HCT116 (cell line): Measurements from ENCODE around the gene MED13L. TPM values are rescaled to one million over a fixed set of nuclear protein-coding genes. Genes with fewer than 3 reads are reported as not detected.

Experiments used
- ATAC-seq: fragments of 200-7000 bp; cut with Tn5 transposase; 2 replicates; pipeline ENCODE4 v1.9.1; 2020; ENCODE audit warnings: mild to moderate bottlenecking, moderate library complexity
- BruUV-seq: library from RNA; stranded (reverse); fragments of 400-500 nt; replicated peaks from 2 replicates; lab custom pipeline; 2021; lab: Mats Ljungman, UMichigan
- CTCF ChIA-PET: fragments of 300-600 bp; sonication (Branson Sonifier 250); formaldehyde crosslinking; loops from one replicate; lab custom pipeline; 2021; ENCODE audit warnings: antibody characterized with exemption; lab: Charles Lee
- POLR2A ChIA-PET: fragments of 300-600, 350-600 bp; sonication (Branson Sonifier 250); formaldehyde crosslinking; loops from one replicate; lab custom pipeline; 2021; ENCODE audit warnings: antibody characterized with exemption; lab: Charles Lee
- RAD21 ChIA-PET, 2 experiments: fragments of 300-600 bp; sonication (Branson Sonifier 250); formaldehyde crosslinking; loops; one replicate each; lab custom pipeline; 2023; ENCODE audit warnings: low total read pairs in 2 of 2; ENCODE audit not compliant: uncharacterized antibody in 2 of 2, unreplicated experiment in 2 of 2, low non-redundant PET in 1 of 2; lab: Charles Lee
- DNase-seq: peaks from one replicate; pipeline ENCODE4 v3.0.0-alpha.2; 2010; ENCODE audit warnings: low read depth, low spot score
- H2AFZ ChIP-seq: fragments of 200-600 bp; shearing (Covaris generic), sonication (generic); 2 replicates; pipeline ENCODE4 v1.6.1; 2017; ENCODE audit warnings: low read depth, mixed run types, mixed read lengths, antibody characterized with exemption, low read length; ENCODE audit not compliant: poor library complexity, severe bottlenecking
- H3K27ac ChIP-seq: 2 replicates; pipeline ENCODE4 v1.5.1; 2012; ENCODE audit warnings: low read depth, low read length
- H3K27me3 ChIP-seq: fragments of 200-600 bp; sonication (generic); 2 replicates; pipeline ENCODE4 v1.6.1; 2016; ENCODE audit warnings: mixed run types, low read length, mixed read lengths; ENCODE audit not compliant: insufficient read depth
- H3K36me3 ChIP-seq, 2 experiments: fragments of 200-500 bp in 1 of 2; fragments of 200-600 bp in 1 of 2; sonication (Bioruptor generic) in 1 of 2; sonication (generic) in 1 of 2; 2 replicates each; pipeline versions ENCODE4 v1.5.1 to v1.6.1; 2014 to 2016; ENCODE audit warnings: low read length in 2 of 2, inconsistent platforms in 1 of 2, mixed read lengths in 1 of 2, mixed run types in 1 of 2; ENCODE audit not compliant: insufficient read depth in 2 of 2, control insufficient read depth in 1 of 2
- H3K4me1 ChIP-seq, 2 experiments: fragments of 200-600 bp in 1 of 2; sonication (generic) in 1 of 2; 2 replicates each; pipeline versions ENCODE4 v1.5.1 to v1.6.1; 2012 to 2017; ENCODE audit warnings: low read length in 2 of 2, inconsistent platforms in 1 of 2, mild to moderate bottlenecking in 1 of 2, mixed read lengths in 1 of 2, mixed run types in 1 of 2, moderate library complexity in 1 of 2; ENCODE audit not compliant: insufficient read depth in 2 of 2, control insufficient read depth in 1 of 2
- H3K4me2 ChIP-seq: fragments of 200-600 bp; sonication (generic); 2 replicates; pipeline ENCODE4 v1.6.1; 2017; ENCODE audit warnings: mixed run types, low read length, mixed read lengths
- H3K4me3 ChIP-seq, 2 experiments: fragments of 200-600 bp in 1 of 2; sonication (generic) in 1 of 2; replicated peaks in 1 of 2; 2 replicates each; pipeline ENCODE4 v1.5.1; 2011 to 2016; ENCODE audit warnings: low read length in 2 of 2, control low read depth in 1 of 2, low read depth in 1 of 2, mild to moderate bottlenecking in 1 of 2, mixed read lengths in 1 of 2, mixed run types in 1 of 2
- H3K79me2 ChIP-seq: fragments of 200-600 bp; sonication (generic); 2 replicates; pipeline ENCODE4 v1.6.1; 2017; ENCODE audit warnings: mild to moderate bottlenecking, mixed run types, low read length, moderate library complexity, mixed read lengths; ENCODE audit not compliant: insufficient read depth
- H3K9ac ChIP-seq: fragments of 200-600 bp; sonication (generic); 2 replicates; pipeline ENCODE4 v1.6.1; 2016; ENCODE audit warnings: low read length, mixed read lengths
- H3K9me2 ChIP-seq: fragments of 200-600 bp; sonication (generic), shearing (Covaris generic); 2 replicates; pipeline ENCODE4 v1.6.1; 2017; ENCODE audit warnings: mixed run types, mild to moderate bottlenecking, moderate library complexity; ENCODE audit not compliant: insufficient read depth
- H3K9me3 ChIP-seq, 2 experiments: fragments of 200-500 bp in 1 of 2; fragments of 200-600 bp in 1 of 2; sonication (Bioruptor generic) in 1 of 2; sonication (generic) in 1 of 2; 2 replicates each; pipeline ENCODE4 v1.6.1; 2014 to 2017; ENCODE audit warnings: low read length in 2 of 2, mixed read lengths in 2 of 2, inconsistent platforms in 1 of 2, low read depth in 1 of 2, mild to moderate bottlenecking in 1 of 2, mixed run types in 1 of 2, moderate library complexity in 1 of 2; ENCODE audit not compliant: control insufficient read depth in 1 of 2, insufficient read depth in 1 of 2
- H4K20me1 ChIP-seq: fragments of 200-600 bp; sonication (generic), shearing (Covaris generic); 2 replicates; pipeline ENCODE4 v1.6.1; 2017; ENCODE audit warnings: mixed run types, mild to moderate bottlenecking, moderate library complexity; ENCODE audit not compliant: insufficient read depth
- CBX3 ChIP-seq: IDR thresholded peaks from 2 replicates; pipeline ENCODE4 v1.6.1; 2012; ENCODE audit warnings: low read depth
- CEBPB ChIP-seq: IDR thresholded peaks from 2 replicates; pipeline ENCODE4 v1.6.1; 2012; ENCODE audit warnings: low read depth
- EZH2 ChIP-seq: fragments of 200-600 bp; sonication (generic); IDR thresholded peaks from 2 replicates; pipeline ENCODE4 v1.6.1; 2017; ENCODE audit warnings: antibody characterized with exemption, mixed run types
- EZH2phosphoT487 ChIP-seq: fragments of 200-600 bp; IDR thresholded peaks from 2 replicates; pipeline ENCODE4 v1.6.1; 2018; ENCODE audit warnings: antibody characterized with exemption, borderline replicate concordance
- POLR2A ChIP-seq: IDR thresholded peaks from 2 replicates; pipeline ENCODE4 v1.7.0; 2011; ENCODE audit warnings: borderline replicate concordance; ENCODE audit not compliant: insufficient read depth, insufficient read length; ENCODE audit errors: extremely low read depth
- POLR2AphosphoS5 ChIP-seq: IDR thresholded peaks from 2 replicates; pipeline ENCODE4 v1.6.1; 2011; ENCODE audit warnings: mild to moderate bottlenecking, low read depth, low read length, moderate library complexity
- RAD21 ChIP-seq: IDR thresholded peaks from 2 replicates; pipeline ENCODE4 v1.6.1; 2012; ENCODE audit warnings: low read depth, mild to moderate bottlenecking
- SRF ChIP-seq: IDR thresholded peaks from 2 replicates; pipeline ENCODE4 v1.6.1; 2012; ENCODE audit warnings: low read depth
- TCF7L2 ChIP-seq: IDR thresholded peaks from 2 replicates; pipeline ENCODE4 v1.7.0; 2011; ENCODE audit warnings: borderline replicate concordance, inconsistent platforms; ENCODE audit not compliant: insufficient read depth, insufficient read length; ENCODE audit errors: extremely low read depth
- YY1 ChIP-seq: IDR thresholded peaks from 2 replicates; pipeline ENCODE4 v1.6.1; 2011; ENCODE audit warnings: low read length, low read depth, moderate library complexity, mild to moderate bottlenecking; ENCODE audit not compliant: insufficient replicate concordance; ENCODE audit errors: extremely low read depth
- ZNF274 ChIP-seq: fragments of 200-500 bp; sonication (Bioruptor generic); IDR thresholded peaks from 2 replicates; pipeline ENCODE4 v1.6.1; 2014; ENCODE audit warnings: mild to moderate bottlenecking, low read depth, low read length, inconsistent platforms
- intact Hi-C: fragments of 100-400 bp; cut with micrococcal nuclease; formaldehyde crosslinking; loops from 2 replicates; pipeline ENCODE4 v1.10.0; 2022
- total RNA-seq: library from RNA; stranded (reverse); gene quantifications from one replicate; pipeline ENCODE4 v1.2.1, GENCODE V29; 2021; ENCODE audit not compliant: unreplicated experiment
- TF ChIP-seq, protein P1 (sequence below): IDR thresholded peaks from 2 replicates; pipeline ENCODE4 v1.6.1; 2011; ENCODE audit warnings: mild to moderate bottlenecking, low read length, moderate library complexity; ENCODE audit not compliant: insufficient replicate concordance; ENCODE audit errors: extremely low read depth
- TF ChIP-seq, protein P2 (sequence below): IDR thresholded peaks from 2 replicates; pipeline ENCODE4 v1.6.1; 2012
- TF ChIP-seq, protein P3 (sequence below), 3 experiments: fragments of 200-600 bp in 1 of 3; sonication (generic) in 1 of 3; IDR thresholded peaks in 2 of 3; conservative IDR thresholded peaks in 1 of 3; 2 replicates each; pipeline ENCODE4 v1.5.1; 2012 to 2017; ENCODE audit warnings: low read depth in 2 of 3, low read length in 2 of 3, antibody characterized with exemption in 1 of 3, borderline replicate concordance in 1 of 3, control low read depth in 1 of 3, mild to moderate bottlenecking in 1 of 3, mixed read lengths in 1 of 3, mixed run types in 1 of 3, moderate library complexity in 1 of 3; ENCODE audit not compliant: insufficient read depth in 1 of 3
- TF ChIP-seq, protein P4 (sequence below): IDR thresholded peaks from 2 replicates; pipeline ENCODE4 v1.6.1; 2012

MED13L gene
- total RNA-seq, 1 experiment from 2014 or later = 176 TPM

DNA sequence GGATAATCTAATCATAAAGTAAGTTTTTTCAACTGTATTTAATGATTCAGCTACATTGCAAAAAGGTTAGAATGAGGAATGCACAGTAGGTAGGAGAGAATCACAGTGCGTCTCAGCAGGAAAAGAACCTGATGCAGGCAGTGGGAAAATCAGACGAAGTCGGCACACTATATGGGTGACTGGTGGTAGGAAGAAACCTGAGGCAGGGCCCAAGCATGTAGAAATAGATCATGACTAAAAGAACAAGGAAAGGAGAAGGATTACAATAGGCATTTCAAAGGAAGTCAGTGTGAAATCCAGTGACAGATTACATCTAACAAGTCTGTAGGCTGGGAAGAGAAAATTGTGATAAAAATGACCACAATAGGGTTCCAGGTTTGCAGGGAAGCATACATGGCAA lies 267.0 kb downstream of the MED13L start:
- Histone ChIP-seq H2AFZ (no peak overlapping the region), H3K4me1 (no peaks in the 10 kb centered on the region), H3K9me3 (no peaks in the 10 kb centered on the region), H3K27me3 (no peaks in the 10 kb centered on the region), H3K9me2 (no peaks in the 10 kb centered on the region), H3K79me2 (peaks cover 89% of the 10 kb centered on the region), H3K9ac (no peak overlapping the region), H3K27ac (no peak overlapping the region), H3K36me3 (peaks cover 64 to 68% of the 10 kb centered on the region in 2 experiments), H4K20me1 (peaks cover 9% of the 10 kb centered on the region; the same call in 1 of the 2 replicates), H3K4me2 (no peak overlapping the region), H3K4me3 (no peak overlapping the region)
- intact Hi-C loops = no loop called here
- TF ChIP-seq CEBPB = no peak
- no peak for TF ChIP-seq ZNF274
- no peak for TF ChIP-seq RAD21
- TF ChIP-seq EZH2 = no peak
- no peak for TF ChIP-seq TCF7L2
- no peak for TF ChIP-seq POLR2A
- no peak for TF ChIP-seq CBX3
- no peak for TF ChIP-seq EZH2phosphoT487
- TF ChIP-seq, protein P1, sequence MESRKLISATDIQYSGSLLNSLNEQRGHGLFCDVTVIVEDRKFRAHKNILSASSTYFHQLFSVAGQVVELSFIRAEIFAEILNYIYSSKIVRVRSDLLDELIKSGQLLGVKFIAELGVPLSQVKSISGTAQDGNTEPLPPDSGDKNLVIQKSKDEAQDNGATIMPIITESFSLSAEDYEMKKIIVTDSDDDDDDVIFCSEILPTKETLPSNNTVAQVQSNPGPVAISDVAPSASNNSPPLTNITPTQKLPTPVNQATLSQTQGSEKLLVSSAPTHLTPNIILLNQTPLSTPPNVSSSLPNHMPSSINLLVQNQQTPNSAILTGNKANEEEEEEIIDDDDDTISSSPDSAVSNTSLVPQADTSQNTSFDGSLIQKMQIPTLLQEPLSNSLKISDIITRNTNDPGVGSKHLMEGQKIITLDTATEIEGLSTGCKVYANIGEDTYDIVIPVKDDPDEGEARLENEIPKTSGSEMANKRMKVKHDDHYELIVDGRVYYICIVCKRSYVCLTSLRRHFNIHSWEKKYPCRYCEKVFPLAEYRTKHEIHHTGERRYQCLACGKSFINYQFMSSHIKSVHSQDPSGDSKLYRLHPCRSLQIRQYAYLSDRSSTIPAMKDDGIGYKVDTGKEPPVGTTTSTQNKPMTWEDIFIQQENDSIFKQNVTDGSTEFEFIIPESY = no peak
- no peak for TF ChIP-seq SRF
- TF ChIP-seq, protein P2, sequence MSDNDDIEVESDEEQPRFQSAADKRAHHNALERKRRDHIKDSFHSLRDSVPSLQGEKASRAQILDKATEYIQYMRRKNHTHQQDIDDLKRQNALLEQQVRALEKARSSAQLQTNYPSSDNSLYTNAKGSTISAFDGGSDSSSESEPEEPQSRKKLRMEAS = no peak
- TF ChIP-seq, protein P3, sequence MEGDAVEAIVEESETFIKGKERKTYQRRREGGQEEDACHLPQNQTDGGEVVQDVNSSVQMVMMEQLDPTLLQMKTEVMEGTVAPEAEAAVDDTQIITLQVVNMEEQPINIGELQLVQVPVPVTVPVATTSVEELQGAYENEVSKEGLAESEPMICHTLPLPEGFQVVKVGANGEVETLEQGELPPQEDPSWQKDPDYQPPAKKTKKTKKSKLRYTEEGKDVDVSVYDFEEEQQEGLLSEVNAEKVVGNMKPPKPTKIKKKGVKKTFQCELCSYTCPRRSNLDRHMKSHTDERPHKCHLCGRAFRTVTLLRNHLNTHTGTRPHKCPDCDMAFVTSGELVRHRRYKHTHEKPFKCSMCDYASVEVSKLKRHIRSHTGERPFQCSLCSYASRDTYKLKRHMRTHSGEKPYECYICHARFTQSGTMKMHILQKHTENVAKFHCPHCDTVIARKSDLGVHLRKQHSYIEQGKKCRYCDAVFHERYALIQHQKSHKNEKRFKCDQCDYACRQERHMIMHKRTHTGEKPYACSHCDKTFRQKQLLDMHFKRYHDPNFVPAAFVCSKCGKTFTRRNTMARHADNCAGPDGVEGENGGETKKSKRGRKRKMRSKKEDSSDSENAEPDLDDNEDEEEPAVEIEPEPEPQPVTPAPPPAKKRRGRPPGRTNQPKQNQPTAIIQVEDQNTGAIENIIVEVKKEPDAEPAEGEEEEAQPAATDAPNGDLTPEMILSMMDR (IDR thresholded peaks at IDR 0.05 in 2 of 3, conservative IDR thresholded peaks at IDR 0.05 in 1 of 3; ENCODE audit: borderline replicate concordance in 1 of 3, insufficient read depth in 1 of 3, low read depth in 2 of 3, low read length in 2 of 3) = no peak
- TF ChIP-seq, protein P4, sequence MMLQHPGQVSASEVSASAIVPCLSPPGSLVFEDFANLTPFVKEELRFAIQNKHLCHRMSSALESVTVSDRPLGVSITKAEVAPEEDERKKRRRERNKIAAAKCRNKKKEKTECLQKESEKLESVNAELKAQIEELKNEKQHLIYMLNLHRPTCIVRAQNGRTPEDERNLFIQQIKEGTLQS = no peak
- no peak for TF ChIP-seq YY1
- no peak for TF ChIP-seq POLR2AphosphoS5
- ChIA-PET CTCF (no interaction called here), POLR2A (no interaction called here), RAD21 (no interaction called here)
- no TSS peak for BruUV-seq
- DNase-seq (no peak), ATAC-seq (no peak)
